Lung (tissue), 12 donors: ENCODE measurements around the gene DUT. TPM values are rescaled to one million over a fixed set of nuclear protein-coding genes. Genes with fewer than 3 reads are reported as not detected.

ENCODE experiments used
- ATAC-seq: fragments of 200-7000 bp; cut with Tn5 transposase; one replicate; pipeline ENCODE4 v1.9.1; 2020; ENCODE audit warnings: moderate number of reproducible peaks; ENCODE audit not compliant: insufficient read depth, low FRiP score
- DNase-seq, 3 donors: peaks; one replicate each; pipeline ENCODE4 v3.0.0-alpha.2; 2013 to 2017
- H3K27ac ChIP-seq, 2 donors: one replicate each; pipeline ENCODE4 v1.5.1; 2013; ENCODE audit warnings: mild to moderate bottlenecking in 2 of 2, moderate library complexity in 2 of 2, control low read depth in 1 of 2, inconsistent platforms in 1 of 2, low read depth in 1 of 2, low read length in 1 of 2
- H3K27me3 ChIP-seq, 3 donors: one replicate each; pipeline ENCODE4 v1.5.1; 2013; ENCODE audit warnings: low read length in 2 of 3; ENCODE audit not compliant: control insufficient read depth in 3 of 3, insufficient read depth in 3 of 3
- H3K36me3 ChIP-seq, 4 donors: one replicate each; pipeline ENCODE4 v1.5.1; 2013; ENCODE audit warnings: low read length in 4 of 4, mild to moderate bottlenecking in 1 of 4, moderate library complexity in 1 of 4; ENCODE audit not compliant: control insufficient read depth in 4 of 4, insufficient read depth in 4 of 4
- H3K4me1 ChIP-seq, 5 donors: one replicate each; pipeline ENCODE4 v1.5.1; 2013; ENCODE audit warnings: low read length in 5 of 5, mild to moderate bottlenecking in 2 of 5, moderate library complexity in 1 of 5; ENCODE audit not compliant: control insufficient read depth in 5 of 5, insufficient read depth in 5 of 5
- H3K4me3 ChIP-seq: one replicate; pipeline ENCODE4 v1.5.1; 2013; ENCODE audit warnings: mild to moderate bottlenecking, control low read depth, moderate library complexity
- H3K9ac ChIP-seq, 2 donors: one replicate each; pipeline ENCODE4 v1.5.1; 2013; ENCODE audit warnings: low read length in 2 of 2, control low read depth in 1 of 2; ENCODE audit not compliant: insufficient read depth in 1 of 2
- H3K9me3 ChIP-seq, 4 donors: one replicate each; pipeline ENCODE4 v1.5.1; 2013; ENCODE audit warnings: low read length in 3 of 4, mild to moderate bottlenecking in 1 of 4, moderate library complexity in 1 of 4; ENCODE audit not compliant: control insufficient read depth in 4 of 4, insufficient read depth in 3 of 4
- CTCF ChIP-seq: IDR thresholded peaks from 2 replicates; pipeline ENCODE4 v1.5.1; 2012; ENCODE audit warnings: mild to moderate bottlenecking; ENCODE audit errors: control extremely low read depth, extremely low read depth
- WGBS, 2 donors: extraction: QIAGEN DNeasy Blood & Tissue Kit; methylation state at CpG; one replicate each; pipeline ENCODE4 v1.1.7; 2013; 5-methylcytosine and 5-hydroxymethylcytosine counted together
- polyA plus RNA-seq, 2 donors: library from polyadenylated mRNA; stranded (reverse); fragments of 200-250 nt; gene quantifications; one replicate each; pipeline ENCODE4 v1.2.1, GENCODE V29; 2013
- total RNA-seq, 2 donors: library from RNA; depleted of rRNA in 1 of 2; stranded (reverse); fragments of >200 nt in 1 of 2; gene quantifications; one replicate each; pipeline ENCODE4 v1.2.1, GENCODE V29; 2014 to 2021
- donor health status: control.
- donor health status: control.
- donor health status: Bipolar disorder and iron deficiency.
- donor health status: healthy.
- donor health status: DM: yes; HTN: yes; CAD: no.

DUT gene
- total and polyA plus RNA-seq, 4 donors = 40.7 to 74.0 (median 69.8) TPM

GRCh38 chr15:48354694-48355303 is 23.6 kb downstream of the DUT start:
- Histone ChIP-seq H3K27ac (no peak overlapping the region), H3K36me3 (no peaks in the 10 kb centered on the region), H3K4me1 (peaks cover 0 to 25% (median 5%) of the 10 kb centered on the region in 5 donors), H3K27me3 (no peaks in the 10 kb centered on the region), H3K9ac (peak overlapping the region in 1 of 2 donors; percentile 11), H3K4me3 (no peak overlapping the region), H3K9me3 (no peaks in the 10 kb centered on the region)
- DNase-seq (peak in 1 of 3 donors; percentile 30), ATAC-seq (no peak)
- 61 to 72% methylated on average over 9 of the region's 9 CpGs for WGBS, 2 donors
- TF ChIP-seq CTCF = no peak

- H3K4me1 ChIP-seq = peaks cover 0 to 25% (median 5%) of the 10 kb centered on the region in 5 donors
- no peak overlapping the region for H3K4me3 ChIP-seq
- no peaks in the 10 kb centered on the region for H3K36me3 ChIP-seq
- DNase-seq (no peak), ATAC-seq (peak; percentile 6)
- WGBS, 2 donors = 54 to 59% methylated on average over 6 of the region's 6 CpGs
- H3K27ac ChIP-seq = no peak overlapping the region
- no peak overlapping the region for H3K9ac ChIP-seq
- no peaks in the 10 kb centered on the region for H3K9me3 ChIP-seq
- no peaks in the 10 kb centered on the region for H3K27me3 ChIP-seq
- TF ChIP-seq CTCF = no peak
Measured at GRCh38 chr15:48355377-48355776, 24.1 kb downstream of the DUT start.

- peaks cover 0 to 1% (median 0%) of the 10 kb centered on the region in 4 donors for H3K9me3 ChIP-seq
- H3K27ac ChIP-seq = no peak overlapping the region
- H3K9ac ChIP-seq = no peak overlapping the region
- H3K36me3 ChIP-seq = no peaks in the 10 kb centered on the region
- H3K27me3 ChIP-seq = no peaks in the 10 kb centered on the region
- ATAC-seq (no peak), DNase-seq (peak in 2 of 3 donors; percentile 68 to 84)
- peak; percentile 37 for TF ChIP-seq CTCF
- peaks cover 0 to 25% (median 5%) of the 10 kb centered on the region in 5 donors for H3K4me1 ChIP-seq
- H3K4me3 ChIP-seq = no peak overlapping the region
- 15 to 16% methylated on average over 3 of the region's 3 CpGs for WGBS, 2 donors
Measured at GRCh38 chr15:48358229-48359152, 27.3 kb downstream of the DUT start.
